ENCODE results near the gene TPBGL.

The TPBGL gene, protein sequence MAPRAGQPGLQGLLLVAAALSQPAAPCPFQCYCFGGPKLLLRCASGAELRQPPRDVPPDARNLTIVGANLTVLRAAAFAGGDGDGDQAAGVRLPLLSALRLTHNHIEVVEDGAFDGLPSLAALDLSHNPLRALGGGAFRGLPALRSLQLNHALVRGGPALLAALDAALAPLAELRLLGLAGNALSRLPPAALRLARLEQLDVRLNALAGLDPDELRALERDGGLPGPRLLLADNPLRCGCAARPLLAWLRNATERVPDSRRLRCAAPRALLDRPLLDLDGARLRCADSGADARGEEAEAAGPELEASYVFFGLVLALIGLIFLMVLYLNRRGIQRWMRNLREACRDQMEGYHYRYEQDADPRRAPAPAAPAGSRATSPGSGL

DNA sequence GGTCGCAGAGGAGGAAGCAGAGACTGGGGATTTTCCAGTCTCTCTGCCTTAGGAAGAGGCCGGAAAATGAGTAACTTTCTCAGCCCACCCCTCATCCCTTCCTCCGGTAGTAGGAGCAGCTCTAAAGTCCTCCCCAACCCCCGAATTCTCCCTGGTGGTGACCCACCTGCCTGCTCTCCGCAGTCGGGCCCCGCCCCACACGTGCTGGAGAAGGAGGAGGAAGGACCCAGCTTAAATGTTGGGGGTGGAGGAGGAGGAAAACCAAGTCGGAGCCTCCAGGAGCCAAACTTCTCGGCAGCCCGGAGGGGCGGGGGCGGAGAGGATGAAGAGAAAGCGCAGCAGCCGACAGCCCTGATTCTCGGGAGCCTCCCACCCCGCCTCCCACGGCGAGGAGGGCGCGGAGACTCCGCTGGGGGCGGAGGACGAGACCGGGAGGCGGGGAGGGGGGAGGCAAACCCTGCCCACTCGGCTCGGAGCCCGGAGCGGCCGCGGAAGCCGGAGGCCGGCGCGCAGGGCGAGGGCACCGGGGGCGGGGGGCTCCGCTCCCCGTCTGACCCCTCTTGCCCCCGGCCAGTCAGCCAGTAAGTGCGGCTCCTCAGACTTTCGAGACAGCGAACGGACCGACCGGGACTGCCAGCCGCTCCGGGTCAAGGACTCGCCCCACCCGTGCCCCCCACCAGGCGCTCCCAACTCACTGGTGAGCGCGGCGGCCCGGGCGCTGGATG lies at the start of gene TPBGL:
Gene TPBGL, plus strand, starts transcription at position 464 of the 725 bp plus-strand sequence. CDS start 276 bp downstream, outside the sequence.
- peak within 1 kb of the TSS; percentile 39 for H3K4me3 ChIP-seq (ENCODE audit: low read depth, low read length)

DNA sequence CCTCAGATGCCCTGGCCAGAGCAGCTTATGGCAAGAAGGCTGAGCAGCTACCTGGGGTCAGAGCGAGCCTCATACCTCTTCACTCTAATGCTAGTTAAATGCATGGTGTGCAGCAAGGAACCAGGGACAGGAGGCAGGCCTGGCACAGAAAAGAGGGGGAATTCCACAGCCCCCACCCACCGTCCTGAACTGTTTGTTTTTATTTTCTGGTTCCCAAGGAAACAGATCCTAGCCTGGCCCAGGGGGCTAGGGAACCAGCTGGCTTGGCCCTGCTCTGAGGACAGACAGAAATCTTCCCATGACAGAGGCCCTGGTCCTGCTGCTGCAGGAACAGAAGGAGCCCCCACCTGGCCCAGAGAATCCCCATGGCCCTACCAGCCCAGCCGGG lies 49.2 kb upstream of the TPBGL start:
- H3K4me3 ChIP-seq (ENCODE audit: low read depth, low read length), result no peak overlapping the region

DNA sequence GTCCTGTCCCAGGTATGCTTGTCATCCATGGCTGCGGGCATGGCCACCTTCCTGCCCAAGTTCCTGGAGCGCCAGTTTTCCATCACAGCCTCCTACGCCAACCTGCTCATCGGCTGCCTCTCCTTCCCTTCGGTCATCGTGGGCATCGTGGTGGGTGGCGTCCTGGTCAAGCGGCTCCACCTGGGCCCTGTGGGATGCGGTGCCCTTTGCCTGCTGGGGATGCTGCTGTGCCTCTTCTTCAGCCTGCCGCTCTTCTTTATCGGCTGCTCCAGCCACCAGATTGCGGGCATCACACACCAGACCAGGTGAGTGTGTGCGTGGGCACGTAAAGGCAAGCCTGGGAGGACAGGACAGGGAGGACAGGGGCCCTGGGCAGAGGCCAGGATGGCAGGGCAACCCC lies 47.3 kb upstream of the TPBGL start:
- H3K4me3 ChIP-seq (ENCODE audit: low read depth, low read length), result no peak overlapping the region

DNA sequence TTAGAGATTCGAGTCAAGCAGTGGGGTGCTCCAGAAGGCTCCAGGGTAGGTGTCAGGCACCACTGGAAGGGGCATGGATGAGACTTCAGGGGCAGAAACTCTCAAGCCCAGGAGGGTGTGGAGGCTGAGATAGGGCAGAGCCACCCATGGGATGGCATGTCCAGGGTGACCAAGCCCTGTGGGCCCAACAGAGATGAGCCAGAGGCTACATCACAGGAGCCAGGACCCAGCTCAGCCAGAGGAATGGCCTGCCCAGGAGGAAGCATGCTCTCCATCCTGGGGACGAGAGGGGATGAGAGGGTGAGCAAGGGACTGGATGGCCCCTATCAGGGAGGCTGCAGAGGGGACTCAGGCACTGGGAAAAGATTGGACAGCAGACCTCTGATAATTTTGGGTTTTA lies 46.9 kb upstream of the TPBGL start:
- no peak overlapping the region for H3K4me3 ChIP-seq (ENCODE audit: low read depth, low read length)

DNA sequence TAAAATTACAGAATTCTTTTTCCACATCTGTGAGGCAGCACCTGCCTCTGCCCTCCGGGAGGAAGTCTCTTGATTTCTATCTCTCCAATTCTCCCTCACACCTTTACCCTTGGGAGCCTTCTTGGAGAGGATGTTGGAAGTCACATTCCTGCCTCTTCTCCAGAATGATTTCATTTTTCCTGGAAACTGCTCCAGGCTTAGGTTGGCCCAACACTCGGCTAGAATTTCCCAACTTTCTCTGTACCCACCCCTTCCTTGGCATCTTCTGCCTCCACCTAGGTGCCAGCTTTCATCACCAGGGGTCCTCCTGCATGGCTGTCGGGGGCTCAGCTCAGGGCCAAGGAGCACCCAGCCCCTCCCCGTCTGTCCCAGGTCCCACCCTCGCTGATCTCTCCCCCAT lies 46.4 kb upstream of the TPBGL start:
- no peak overlapping the region for H3K4me3 ChIP-seq (ENCODE audit: low read depth, low read length)

DNA sequence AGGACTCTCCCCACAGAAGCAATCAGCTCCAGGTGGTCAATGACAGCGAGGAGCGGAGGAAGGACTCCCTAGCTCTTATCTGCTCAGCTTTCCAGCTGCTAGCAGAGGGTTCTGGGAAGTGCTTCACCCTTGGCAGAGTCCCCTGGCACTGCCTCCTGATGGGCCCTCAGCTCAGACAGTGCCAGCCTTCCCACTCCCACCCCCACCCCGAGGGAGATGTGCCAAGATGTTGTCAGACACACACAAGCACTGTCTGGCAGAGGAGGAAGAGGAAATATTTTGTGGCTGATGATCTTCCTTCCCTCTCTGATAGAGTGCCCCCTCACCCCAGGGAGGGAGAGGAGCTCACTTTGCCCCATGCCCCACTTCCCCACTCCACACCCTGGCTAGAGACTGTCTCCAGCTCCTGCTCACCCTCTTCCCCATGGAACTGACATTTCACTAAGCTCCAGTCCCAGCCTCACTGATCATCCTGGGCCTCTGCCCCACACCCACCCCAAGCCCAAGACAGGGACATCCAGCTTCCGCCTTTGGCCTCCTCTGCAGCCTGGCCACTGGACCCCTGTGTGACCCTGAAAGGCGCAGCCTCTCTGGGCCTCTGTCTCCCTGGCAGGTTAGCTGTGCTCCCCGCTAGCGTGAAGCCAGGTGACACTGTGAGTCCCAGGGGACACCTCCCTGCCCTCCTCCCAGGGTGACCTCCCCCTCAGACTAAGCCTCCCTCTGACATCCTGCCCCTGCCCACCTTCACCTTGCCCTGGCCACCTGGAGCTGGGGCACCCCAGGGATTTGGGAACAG lies 45.2 kb upstream of the TPBGL start:
- H3K4me3 ChIP-seq (ENCODE audit: low read depth, low read length), result no peak overlapping the region

DNA sequence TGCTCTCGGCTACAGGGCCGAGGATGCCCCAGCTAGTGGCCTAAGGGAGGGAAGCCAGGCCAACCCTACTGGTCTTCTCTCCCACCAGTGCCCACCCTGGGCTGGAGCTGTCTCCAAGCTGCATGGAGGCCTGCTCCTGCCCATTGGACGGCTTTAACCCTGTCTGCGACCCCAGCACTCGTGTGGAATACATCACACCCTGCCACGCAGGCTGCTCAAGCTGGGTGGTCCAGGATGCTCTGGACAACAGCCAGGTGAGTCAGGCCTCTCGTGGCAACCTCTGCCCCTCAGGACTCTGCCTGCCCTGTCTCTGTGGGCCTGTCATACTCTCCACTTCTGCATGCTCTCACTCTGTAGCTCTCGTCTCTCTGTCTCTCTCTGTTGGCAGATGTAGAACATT lies 44.1 kb upstream of the TPBGL start:
- no peak overlapping the region for H3K4me3 ChIP-seq (ENCODE audit: low read depth, low read length)

DNA sequence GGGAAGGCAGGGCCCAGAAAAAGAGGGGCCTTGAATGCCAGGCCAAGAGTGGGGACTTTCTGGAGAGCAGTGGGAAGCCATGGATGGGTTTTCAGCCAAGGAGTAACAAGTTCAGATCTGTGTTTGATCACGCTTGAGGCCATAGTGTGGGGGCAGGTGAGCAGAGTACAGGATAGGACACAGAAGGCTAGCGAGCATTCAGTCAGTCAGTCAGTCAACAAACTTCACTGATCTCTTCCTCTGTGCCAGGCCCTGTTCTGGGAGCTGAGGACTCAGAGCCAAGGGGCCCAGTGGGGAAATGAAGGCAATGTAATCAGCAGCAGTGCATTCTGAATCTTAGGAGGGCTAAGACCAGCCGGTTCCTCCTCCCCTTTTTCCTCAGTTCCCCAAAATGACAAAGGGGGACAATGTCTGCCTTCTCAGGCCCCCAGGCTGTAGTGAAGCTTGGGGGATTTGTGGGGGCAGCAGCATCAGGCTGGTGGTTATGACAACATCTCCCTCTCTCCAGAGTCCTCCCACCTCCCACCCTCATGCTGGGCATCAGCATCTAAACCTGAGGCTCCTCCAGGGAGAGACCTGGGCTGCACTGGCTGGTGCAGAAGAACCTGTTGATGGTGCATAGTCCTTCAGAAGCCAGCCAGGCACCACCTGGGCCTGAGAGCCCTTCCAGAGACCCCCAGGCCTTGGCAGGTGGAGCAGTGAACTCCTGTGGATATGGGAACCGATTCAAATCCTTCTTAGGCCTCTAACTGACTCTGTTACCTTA lies 42.9 kb upstream of the TPBGL start:
- H3K4me3 ChIP-seq (ENCODE audit: low read depth, low read length), result no peak overlapping the region

DNA sequence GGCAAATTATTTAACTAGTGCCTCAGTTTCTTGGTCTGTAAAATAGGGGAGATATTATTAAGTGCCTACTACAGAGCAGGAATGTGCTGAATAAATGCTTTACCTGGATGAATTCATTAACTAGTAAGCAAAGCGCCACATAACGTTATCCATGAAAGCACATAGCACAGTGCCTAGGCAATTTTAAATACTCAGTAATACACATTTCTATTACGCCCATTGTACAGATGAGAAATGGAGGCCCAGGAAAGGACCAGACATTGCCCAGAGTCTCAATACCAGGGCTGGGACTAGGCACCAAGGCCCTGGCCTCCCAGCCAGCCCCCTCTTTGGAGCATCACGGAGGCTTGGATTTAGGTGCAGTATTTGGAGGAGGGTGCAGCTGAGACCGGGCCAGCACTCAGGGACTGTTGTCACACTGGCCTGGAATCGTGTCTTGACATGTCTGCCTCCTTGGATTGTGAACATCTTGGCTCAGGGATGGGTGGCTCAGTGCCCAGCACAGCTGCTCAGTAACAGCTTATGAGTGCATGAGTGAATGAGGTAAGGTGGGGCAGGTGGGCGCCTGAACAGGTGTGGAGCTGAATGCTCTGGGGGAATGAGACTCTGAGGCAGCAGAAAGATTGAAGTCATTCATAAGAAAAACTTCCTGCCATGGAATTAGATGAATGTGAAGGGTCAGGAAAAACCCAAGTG lies 42.1 kb upstream of the TPBGL start:
- no peak overlapping the region for H3K4me3 ChIP-seq (ENCODE audit: low read depth, low read length)

DNA sequence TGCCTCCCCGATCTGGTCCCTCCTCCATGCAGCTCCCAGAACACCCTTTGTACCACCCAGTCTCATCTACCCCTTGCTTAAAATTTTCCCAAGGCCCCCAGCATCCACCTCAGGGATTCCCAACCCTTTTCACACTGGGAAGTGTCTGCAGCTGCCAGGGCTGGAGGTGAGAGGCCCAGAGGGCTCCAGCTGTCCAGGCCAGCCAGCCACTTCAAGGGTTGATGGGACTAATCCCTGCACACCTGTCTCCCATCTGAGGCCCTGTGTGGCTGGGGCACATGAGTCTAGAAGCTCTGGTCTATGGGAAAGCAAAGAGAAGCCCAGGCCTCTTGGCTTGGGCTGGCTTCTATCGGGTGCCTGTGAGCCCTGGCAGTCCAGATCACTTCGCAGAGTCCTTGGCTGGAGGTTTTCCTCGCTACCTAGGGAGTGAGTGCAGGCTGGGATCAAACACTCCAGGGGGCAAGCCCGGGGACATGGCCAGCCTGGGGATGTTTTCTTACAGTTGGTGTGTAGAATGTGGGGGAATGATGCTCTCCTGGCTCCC lies 41.1 kb upstream of the TPBGL start:
- no peak overlapping the region for H3K4me3 ChIP-seq (ENCODE audit: low read depth, low read length)

DNA sequence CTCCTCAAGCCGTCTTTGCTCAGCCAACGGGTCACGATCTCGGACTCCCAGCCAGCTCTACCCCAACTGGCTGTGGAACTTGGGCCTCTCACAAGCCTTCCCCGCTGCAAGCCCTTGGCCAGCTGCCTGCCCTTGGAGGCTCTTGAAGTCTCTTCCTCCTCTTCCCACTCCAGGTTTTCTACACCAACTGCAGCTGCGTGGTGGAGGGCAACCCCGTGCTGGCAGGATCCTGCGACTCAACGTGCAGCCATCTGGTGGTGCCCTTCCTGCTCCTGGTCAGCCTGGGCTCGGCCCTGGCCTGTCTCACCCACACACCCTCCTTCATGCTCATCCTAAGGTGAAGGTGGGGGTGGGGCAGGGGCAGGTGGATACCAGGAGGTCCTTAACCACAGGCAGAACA lies 40.5 kb upstream of the TPBGL start:
- H3K4me3 ChIP-seq (ENCODE audit: low read depth, low read length), result no peak overlapping the region

DNA sequence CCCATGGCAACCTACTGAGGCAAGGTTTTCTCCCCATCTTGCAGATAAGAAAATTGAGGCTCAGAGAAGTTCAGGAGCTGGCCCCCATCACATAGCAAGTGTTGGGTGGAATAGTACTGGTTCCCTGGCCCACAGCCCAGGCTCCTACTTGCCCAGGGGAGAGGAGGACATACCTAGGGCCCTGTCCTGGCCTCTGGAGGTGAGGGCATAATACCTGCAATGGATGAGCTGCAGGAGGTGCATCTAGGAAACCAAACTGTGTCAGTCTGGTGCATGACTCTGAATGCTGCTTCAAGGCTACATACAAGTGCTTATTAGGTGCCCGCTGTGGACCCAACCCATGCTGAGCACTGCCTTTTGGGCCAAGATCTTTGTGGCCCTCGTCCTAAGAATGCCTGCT lies 40.0 kb upstream of the TPBGL start:
- H3K4me3 ChIP-seq (ENCODE audit: low read depth, low read length), result no peak overlapping the region

DNA sequence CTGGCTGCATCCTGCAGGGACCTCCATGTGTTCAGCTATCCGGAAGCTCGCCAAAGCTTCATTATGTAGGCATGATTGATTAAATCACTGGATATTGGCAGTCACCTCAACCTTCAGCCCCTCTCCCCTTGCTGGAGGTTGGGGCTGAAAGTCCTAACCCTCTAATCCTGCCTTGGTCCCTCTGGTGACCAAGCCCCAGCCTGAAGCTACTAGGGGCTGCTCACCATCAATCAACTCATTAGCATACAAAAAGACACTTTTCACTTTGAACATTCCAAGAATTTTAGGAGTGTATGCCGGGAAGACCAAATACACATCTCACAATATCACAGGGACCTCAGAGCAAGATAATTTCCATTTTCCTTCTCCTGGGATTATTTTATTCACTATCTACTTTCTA lies 38.8 kb upstream of the TPBGL start:
- H3K4me3 ChIP-seq (ENCODE audit: low read depth, low read length), result no peak overlapping the region

DNA sequence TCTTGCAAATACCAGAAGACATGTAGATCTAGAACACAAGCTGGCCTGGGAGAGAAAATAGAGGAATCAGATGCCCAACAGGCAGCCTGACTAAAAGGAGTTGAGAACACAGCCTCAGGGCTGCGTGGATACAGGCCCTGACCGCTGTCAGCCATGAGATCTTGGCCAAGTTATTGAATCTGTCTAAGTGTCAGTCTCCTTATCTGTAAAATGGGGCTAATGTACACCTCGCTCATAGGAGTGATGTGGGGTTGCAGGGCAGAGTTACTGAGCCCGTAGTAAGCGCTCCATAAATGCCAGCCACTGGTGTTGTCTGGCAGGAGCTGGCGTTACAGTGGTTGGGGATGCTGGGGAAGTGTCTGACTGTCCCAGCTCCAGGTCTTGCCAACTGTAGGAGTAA lies 38.4 kb upstream of the TPBGL start:
- no peak overlapping the region for H3K4me3 ChIP-seq (ENCODE audit: low read depth, low read length)

DNA sequence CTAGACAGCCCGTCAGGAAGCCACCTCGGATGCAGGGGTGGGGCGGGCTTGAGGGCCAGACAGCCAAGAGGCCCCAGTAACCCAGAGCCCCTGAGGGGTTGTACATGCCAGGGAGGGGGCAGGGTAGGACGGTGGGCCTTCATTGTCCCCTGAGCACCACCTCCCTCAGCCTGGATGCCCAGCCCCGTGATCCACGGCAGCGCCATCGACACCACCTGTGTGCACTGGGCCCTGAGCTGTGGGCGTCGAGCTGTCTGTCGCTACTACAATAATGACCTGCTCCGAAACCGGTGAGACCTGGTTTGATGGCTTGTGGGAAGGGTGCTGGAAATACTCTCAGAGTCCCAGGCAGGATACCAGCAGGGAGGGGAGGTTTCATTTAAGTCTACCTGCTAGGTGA lies 37.4 kb upstream of the TPBGL start:
- no peak overlapping the region for H3K4me3 ChIP-seq (ENCODE audit: low read depth, low read length)

DNA sequence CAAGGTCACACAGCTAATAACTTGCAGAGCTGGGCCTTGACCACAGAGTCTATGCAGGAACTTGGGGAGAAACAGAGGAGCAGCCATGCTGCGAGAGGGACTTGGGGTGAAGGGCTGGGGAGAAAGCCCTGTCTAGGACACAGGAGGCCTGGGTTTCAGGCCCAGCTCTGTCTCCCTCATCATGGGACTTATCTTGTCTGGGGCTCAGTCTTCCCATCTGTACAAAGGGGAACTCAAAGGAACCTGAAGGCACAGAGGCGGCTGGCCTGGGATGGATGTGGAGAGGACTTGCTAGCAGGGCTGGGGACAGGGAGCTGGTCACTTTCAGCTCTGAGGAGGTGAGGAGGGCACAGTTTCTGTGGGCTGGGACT lies 36.9 kb upstream of the TPBGL start:
- H3K4me3 ChIP-seq (ENCODE audit: low read depth, low read length), result no peak overlapping the region

DNA sequence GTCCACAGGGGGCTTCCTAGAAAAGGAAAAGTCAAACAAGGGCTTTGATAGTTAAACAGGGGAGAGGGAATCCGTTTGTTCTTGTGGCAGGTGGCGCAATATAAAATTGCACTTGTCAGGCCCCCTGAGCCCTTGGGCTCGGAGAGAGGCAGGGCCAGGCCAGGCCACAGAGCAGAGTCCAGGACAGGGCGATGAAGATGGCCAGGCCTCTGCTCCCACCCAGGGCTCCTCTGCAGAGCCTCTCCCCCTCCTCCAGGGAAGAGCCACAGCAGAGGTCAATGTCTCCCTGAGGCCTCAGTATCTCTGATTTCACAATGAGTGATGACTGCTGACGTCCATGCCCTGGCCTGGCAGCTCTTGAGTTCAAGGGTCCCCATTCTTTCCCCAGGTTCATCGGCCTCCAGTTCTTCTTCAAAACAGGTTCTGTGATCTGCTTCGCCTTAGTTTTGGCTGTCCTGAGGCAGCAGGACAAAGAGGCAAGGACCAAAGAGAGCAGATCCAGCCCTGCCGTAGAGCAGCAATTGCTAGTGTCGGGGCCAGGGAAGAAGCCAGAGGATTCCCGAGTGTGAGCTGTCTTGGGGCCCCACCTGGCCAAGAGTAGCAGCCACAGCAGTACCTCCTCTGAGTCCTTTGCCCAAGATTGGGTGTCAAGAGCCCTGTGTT lies 36.4 kb upstream of the TPBGL start:
- no peak overlapping the region for H3K4me3 ChIP-seq (ENCODE audit: low read depth, low read length)

DNA sequence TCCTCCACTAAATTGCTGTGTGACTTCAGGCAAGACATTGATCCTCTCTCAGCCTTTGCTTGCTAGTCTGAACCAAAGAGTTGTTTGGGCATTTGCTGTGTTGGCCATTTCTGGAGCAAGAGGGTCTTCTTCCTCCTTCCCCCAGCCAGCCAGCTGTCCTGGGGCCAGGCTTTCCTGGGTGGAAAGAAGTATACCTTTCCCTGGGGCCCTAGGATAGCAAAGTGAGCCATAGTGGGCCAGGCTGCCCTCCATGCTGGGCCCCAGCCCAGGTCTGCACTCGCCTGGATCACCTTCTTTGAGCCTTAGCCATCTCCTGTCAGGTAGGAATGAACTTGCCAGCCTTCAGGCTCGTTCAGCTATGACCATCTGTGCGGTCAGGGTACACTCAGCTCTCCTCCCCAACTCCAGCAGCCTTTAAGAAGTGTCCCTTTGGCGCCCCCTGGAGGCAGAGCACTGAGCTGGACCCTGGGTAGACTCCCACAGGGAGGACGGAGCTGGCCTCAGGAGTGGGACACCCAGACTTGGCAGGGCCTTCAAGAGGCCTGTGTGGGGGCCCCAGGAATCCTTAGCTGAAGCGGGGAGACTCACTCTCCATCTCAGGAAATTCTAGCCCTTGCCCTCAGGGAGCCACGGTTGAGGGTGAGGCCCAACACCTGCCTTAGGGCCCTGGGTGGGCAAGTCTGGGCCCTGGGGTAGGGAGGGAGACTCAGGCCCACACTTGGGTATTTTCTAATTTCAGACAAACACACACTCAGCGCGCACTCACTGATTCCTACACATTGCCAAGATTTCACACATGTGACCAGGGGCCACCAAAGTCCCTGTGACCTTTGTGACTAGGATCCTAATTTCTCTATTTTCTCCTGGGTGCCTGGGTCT lies 35.6 kb upstream of the TPBGL start:
- H3K4me3 ChIP-seq (ENCODE audit: low read depth, low read length), result no peak overlapping the region

DNA sequence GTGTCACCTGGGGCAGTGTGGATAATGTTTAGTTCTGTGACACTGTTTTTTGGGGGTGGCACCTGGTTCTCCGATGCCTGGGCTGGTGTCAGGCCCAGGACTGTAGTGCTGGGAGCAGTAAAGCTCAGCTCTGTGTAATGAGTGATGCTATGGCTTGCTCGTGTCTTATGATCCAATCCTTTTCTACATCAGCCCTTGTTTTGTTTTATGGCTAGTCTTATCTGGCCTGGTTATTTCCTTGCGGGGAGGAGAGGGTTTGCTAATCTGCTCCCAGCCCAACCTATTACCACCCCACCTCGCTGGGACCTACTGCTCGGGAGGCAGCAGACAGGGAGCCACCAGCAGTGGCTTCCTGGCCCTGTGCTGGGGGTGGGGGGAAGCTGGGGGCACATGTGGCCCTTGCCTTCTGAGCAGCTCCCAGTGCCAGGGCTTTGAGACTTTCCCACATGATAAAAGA lies 35.0 kb upstream of the TPBGL start:
- H3K4me3 ChIP-seq (ENCODE audit: low read depth, low read length), result no peak overlapping the region

Data from iPS-11a (cell line).